ENCODE data around the gene BDKRB2.

The BDKRB2 gene

GRCh38 chr14:96237641-96238040 lies 33.0 kb downstream of the BDKRB2 start:
- DNase-seq = no peak

GRCh38 chr14:96238676-96239265 lies 34.1 kb downstream of the BDKRB2 start:
- no peak overlapping the region for H3K4me3 ChIP-seq (ENCODE audit: low read depth, low read length)

More at GRCh38 chr14:96237641-96238040, 33.0 kb downstream of the BDKRB2 start:
- Histone ChIP-seq H3K4me1 (peaks cover 3% of the 10 kb centered on the region; the same call in 1 of the 2 replicates), H3K4me3 (ENCODE audit: low read depth, low read length) (no peak overlapping the region), H3K27me3 (no peaks in the 10 kb centered on the region), H3K9me3 (no peaks in the 10 kb centered on the region), H3K36me3 (no peaks in the 10 kb centered on the region; the same call in 1 of the 2 replicates)
- TF ChIP-seq, protein P1, sequence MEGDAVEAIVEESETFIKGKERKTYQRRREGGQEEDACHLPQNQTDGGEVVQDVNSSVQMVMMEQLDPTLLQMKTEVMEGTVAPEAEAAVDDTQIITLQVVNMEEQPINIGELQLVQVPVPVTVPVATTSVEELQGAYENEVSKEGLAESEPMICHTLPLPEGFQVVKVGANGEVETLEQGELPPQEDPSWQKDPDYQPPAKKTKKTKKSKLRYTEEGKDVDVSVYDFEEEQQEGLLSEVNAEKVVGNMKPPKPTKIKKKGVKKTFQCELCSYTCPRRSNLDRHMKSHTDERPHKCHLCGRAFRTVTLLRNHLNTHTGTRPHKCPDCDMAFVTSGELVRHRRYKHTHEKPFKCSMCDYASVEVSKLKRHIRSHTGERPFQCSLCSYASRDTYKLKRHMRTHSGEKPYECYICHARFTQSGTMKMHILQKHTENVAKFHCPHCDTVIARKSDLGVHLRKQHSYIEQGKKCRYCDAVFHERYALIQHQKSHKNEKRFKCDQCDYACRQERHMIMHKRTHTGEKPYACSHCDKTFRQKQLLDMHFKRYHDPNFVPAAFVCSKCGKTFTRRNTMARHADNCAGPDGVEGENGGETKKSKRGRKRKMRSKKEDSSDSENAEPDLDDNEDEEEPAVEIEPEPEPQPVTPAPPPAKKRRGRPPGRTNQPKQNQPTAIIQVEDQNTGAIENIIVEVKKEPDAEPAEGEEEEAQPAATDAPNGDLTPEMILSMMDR (IDR thresholded peaks at IDR 0.05; ENCODE audit: low read depth, low read length) = no peak

GRCh38 chr14:96239711-96240141 lies 35.1 kb downstream of the BDKRB2 start:
- DNase-seq = no peak
- Histone ChIP-seq H3K36me3 (no peaks in the 10 kb centered on the region; the same call in 1 of the 2 replicates), H3K9me3 (no peaks in the 10 kb centered on the region), H3K4me1 (peaks cover 3% of the 10 kb centered on the region; the same call in 1 of the 2 replicates), H3K4me3 (ENCODE audit: low read depth, low read length) (no peak overlapping the region), H3K27me3 (no peaks in the 10 kb centered on the region)
- TF ChIP-seq, protein P1 (IDR thresholded peaks at IDR 0.05; ENCODE audit: low read depth, low read length) = no peak

More at GRCh38 chr14:96238676-96239265, 34.1 kb downstream of the BDKRB2 start:
- DNase-seq = no peak
- Histone ChIP-seq H3K9me3 (no peaks in the 10 kb centered on the region), H3K4me1 (peaks cover 3% of the 10 kb centered on the region; the same call in 1 of the 2 replicates), H3K36me3 (no peaks in the 10 kb centered on the region; the same call in 1 of the 2 replicates), H3K27me3 (no peaks in the 10 kb centered on the region)
- TF ChIP-seq, protein P1 (IDR thresholded peaks at IDR 0.05; ENCODE audit: low read depth, low read length) = no peak

- Histone ChIP-seq H3K36me3 (no peaks in the 10 kb centered on the region; the same call in 1 of the 2 replicates), H3K4me1 (peaks cover 3% of the 10 kb centered on the region; the same call in 1 of the 2 replicates), H3K9me3 (no peaks in the 10 kb centered on the region), H3K4me3 (ENCODE audit: low read depth, low read length) (no peak overlapping the region), H3K27me3 (no peaks in the 10 kb centered on the region)
- DNase-seq = no peak
- TF ChIP-seq, protein P1 (IDR thresholded peaks at IDR 0.05; ENCODE audit: low read depth, low read length) = no peak
These were observed 36.0 kb downstream of the BDKRB2 start for GRCh38 chr14:96240641-96241040.

GRCh38 chr14:96242126-96242525 lies 37.5 kb downstream of the BDKRB2 start:
- Histone ChIP-seq H3K27me3 (no peaks in the 10 kb centered on the region), H3K4me1 (peaks cover 3% of the 10 kb centered on the region)

More at GRCh38 chr14:96242126-96242525, 37.5 kb downstream of the BDKRB2 start:
- Histone ChIP-seq H3K4me3 (ENCODE audit: low read depth, low read length) (no peak overlapping the region), H3K36me3 (no peaks in the 10 kb centered on the region; the same call in 1 of the 2 replicates), H3K9me3 (no peaks in the 10 kb centered on the region)
- DNase-seq = no peak
- TF ChIP-seq, protein P1 (IDR thresholded peaks at IDR 0.05; ENCODE audit: low read depth, low read length) = no peak
